A549 (cell line): ENCODE data around the gene ZFHX3.

Experiments
- CEBPB ChIP-seq, 2 experiments: fragments of >200 bp in 1 of 2; sonication (Bioruptor Twin) in 1 of 2; formaldehyde crosslinking in 1 of 2; IDR thresholded peaks; 2 replicates each; pipeline ENCODE4 v1.6.1; 2012 to 2016
- CHD2 ChIP-seq: fragments of 150-350 bp; IDR thresholded peaks from 2 replicates; pipeline ENCODE4 v1.6.1; 2014; ENCODE audit warnings: low read length; ENCODE audit not compliant: partially characterized antibody
- CHD4 ChIP-seq: fragments of 200-600 bp; sonication (generic); IDR thresholded peaks from 2 replicates; pipeline ENCODE4 v1.6.1; 2016; ENCODE audit warnings: antibody characterized with exemption, mild to moderate bottlenecking, borderline replicate concordance
- EHMT2 ChIP-seq: fragments of 200-600 bp; sonication (generic); IDR thresholded peaks from 2 replicates; pipeline ENCODE4 v1.6.1; 2016; ENCODE audit warnings: antibody characterized with exemption, low read depth, mild to moderate bottlenecking, moderate library complexity
- HOXA7 ChIP-seq: fragments of 250-450 bp; sonication (Bioruptor Pico); IDR thresholded peaks from 2 replicates; pipeline ENCODE4 v1.5.0; 2020; ENCODE audit warnings: mild to moderate bottlenecking, moderate library complexity
- JUN ChIP-seq, 2 experiments: fragments of >200 bp; sonication (Bioruptor Twin); formaldehyde crosslinking; IDR thresholded peaks; 2 replicates in 1 of 2; 3 replicates in 1 of 2; pipeline ENCODE4 v1.6.1; 2016 to 2017
- POLR2A ChIP-seq: IDR thresholded peaks from 2 replicates; pipeline ENCODE4 v1.6.1; 2012; ENCODE audit warnings: mild to moderate bottlenecking, low read length
- RAD21 ChIP-seq, 2 experiments: fragments of >200 bp in 1 of 2; sonication (Bioruptor Twin) in 1 of 2; formaldehyde crosslinking in 1 of 2; IDR thresholded peaks in 1 of 2; conservative IDR thresholded peaks in 1 of 2; 2 replicates in 1 of 2; 3 replicates in 1 of 2; pipeline ENCODE4 v1.6.1; 2012 to 2018; ENCODE audit warnings: inconsistent platforms in 1 of 2
- TF ChIP-seq, protein P1 (sequence below): fragments of >200 bp; sonication (Bioruptor Twin); formaldehyde crosslinking; IDR thresholded peaks from 3 replicates; pipeline ENCODE4 v1.5.1; 2016
- TF ChIP-seq, protein P2 (sequence below): fragments of 450-650 bp; IDR thresholded peaks from 2 replicates; pipeline ENCODE4 v1.6.1; 2014; ENCODE audit warnings: antibody characterized with exemption

DNA sequence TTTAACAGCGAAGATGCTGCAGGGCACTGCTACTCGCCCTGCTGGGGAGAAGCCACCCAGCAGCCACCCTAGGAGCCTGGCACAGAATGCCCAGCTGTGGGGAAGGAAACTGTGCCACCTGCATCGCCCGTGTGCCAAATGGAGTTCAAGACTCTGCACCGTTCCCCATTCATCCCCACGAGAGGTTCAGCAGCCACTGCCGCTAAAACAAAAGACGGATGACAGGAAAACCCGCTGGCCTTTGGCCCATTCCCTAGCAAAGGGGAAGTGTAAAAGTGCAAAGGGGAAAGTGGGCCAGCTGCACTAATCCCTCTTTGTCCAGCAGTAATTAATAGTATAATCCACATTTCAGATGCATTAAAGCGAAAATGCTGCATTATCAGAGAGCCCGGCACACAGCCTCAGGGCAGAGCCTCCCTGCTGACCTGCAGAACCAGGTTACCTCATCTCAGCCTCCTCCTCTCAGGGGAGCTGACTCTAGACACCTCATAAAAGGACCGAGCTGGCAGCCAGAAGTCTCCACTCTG, 37.7 kb downstream of the ZFHX3 start:
- TF ChIP-seq CHD2 (no peak), RAD21 (conservative IDR thresholded peaks at IDR 0.05 in 1 of 2, IDR thresholded peaks at IDR 0.05 in 1 of 2) (no peak), HOXA7 (CRISPR knock-in tag) (no peak), JUN (IDR thresholded peaks at IDR 0.05) (no peak), CHD4 (no peak), EHMT2 (no peak), POLR2A (no peak), CEBPB (IDR thresholded peaks at IDR 0.05) (no peak)
- TF ChIP-seq, protein P1, sequence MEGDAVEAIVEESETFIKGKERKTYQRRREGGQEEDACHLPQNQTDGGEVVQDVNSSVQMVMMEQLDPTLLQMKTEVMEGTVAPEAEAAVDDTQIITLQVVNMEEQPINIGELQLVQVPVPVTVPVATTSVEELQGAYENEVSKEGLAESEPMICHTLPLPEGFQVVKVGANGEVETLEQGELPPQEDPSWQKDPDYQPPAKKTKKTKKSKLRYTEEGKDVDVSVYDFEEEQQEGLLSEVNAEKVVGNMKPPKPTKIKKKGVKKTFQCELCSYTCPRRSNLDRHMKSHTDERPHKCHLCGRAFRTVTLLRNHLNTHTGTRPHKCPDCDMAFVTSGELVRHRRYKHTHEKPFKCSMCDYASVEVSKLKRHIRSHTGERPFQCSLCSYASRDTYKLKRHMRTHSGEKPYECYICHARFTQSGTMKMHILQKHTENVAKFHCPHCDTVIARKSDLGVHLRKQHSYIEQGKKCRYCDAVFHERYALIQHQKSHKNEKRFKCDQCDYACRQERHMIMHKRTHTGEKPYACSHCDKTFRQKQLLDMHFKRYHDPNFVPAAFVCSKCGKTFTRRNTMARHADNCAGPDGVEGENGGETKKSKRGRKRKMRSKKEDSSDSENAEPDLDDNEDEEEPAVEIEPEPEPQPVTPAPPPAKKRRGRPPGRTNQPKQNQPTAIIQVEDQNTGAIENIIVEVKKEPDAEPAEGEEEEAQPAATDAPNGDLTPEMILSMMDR = no peak
- TF ChIP-seq, protein P2, sequence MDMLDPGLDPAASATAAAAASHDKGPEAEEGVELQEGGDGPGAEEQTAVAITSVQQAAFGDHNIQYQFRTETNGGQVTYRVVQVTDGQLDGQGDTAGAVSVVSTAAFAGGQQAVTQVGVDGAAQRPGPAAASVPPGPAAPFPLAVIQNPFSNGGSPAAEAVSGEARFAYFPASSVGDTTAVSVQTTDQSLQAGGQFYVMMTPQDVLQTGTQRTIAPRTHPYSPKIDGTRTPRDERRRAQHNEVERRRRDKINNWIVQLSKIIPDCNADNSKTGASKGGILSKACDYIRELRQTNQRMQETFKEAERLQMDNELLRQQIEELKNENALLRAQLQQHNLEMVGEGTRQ = no peak
